IMR-90 (cell line): Measurements from ENCODE around the gene PIMREG. TPM values are rescaled to one million over a fixed set of nuclear protein-coding genes. Genes with fewer than 3 reads are reported as not detected.

Experiments used
- BHLHE40 ChIP-seq: fragments of 150-350 bp; IDR thresholded peaks from 2 replicates; pipeline ENCODE4 v1.6.1; 2016; ENCODE audit warnings: mild to moderate bottlenecking, low read depth, low read length
- CEBPB ChIP-seq: IDR thresholded peaks from 2 replicates; pipeline ENCODE4 v1.6.1; 2012; ENCODE audit warnings: low read depth, low read length, improper control_type of control experiment
- POLR2A ChIP-seq: IDR thresholded peaks from 2 replicates; pipeline ENCODE4 v1.6.1; 2012; ENCODE audit warnings: mild to moderate bottlenecking, low read depth, low read length
- RCOR1 ChIP-seq: IDR thresholded peaks from 2 replicates; pipeline ENCODE4 v1.6.1; 2012; ENCODE audit warnings: mild to moderate bottlenecking, low read length, improper control_type of control experiment; ENCODE audit not compliant: insufficient replicate concordance
- RFX5 ChIP-seq: IDR thresholded peaks from 2 replicates; pipeline ENCODE4 v1.8.0; 2012; ENCODE audit warnings: low read depth, mild to moderate bottlenecking, low read length, moderate library complexity
- SMC3 ChIP-seq: fragments of 150-350 bp; IDR thresholded peaks from 2 replicates; pipeline ENCODE4 v1.6.1; 2016; ENCODE audit warnings: low read depth, mild to moderate bottlenecking, antibody characterized with exemption, low read length, moderate library complexity
- USF2 ChIP-seq: fragments of 150-350 bp; IDR thresholded peaks from 2 replicates; pipeline ENCODE4 v1.6.1; 2017; ENCODE audit warnings: mild to moderate bottlenecking, antibody characterized with exemption, low read length, low read depth
- polyA plus RNA-seq, 3 experiments: library from polyadenylated mRNA; depleted of rRNA; stranded (reverse); fragments of >200 nt; gene quantifications; 2 replicates each; pipeline ENCODE4 v1.2.3, GENCODE V29; 2012; ENCODE audit warnings: low replicate concordance in 1 of 3
- total RNA-seq: library from RNA; depleted of rRNA; stranded (reverse); fragments of >200 nt; gene quantifications from 2 replicates; pipeline ENCODE4 v1.2.3, GENCODE V29; 2012

PIMREG gene
- total and polyA plus RNA-seq, 2 of the 4 experiments (the other 2 are of a cell fraction) = 21.5 to 25.9 TPM

GRCh38 chr17:6472517-6472916 is 28.3 kb downstream of the PIMREG start (continued):
- TF ChIP-seq SMC3 (no peak), CEBPB (no peak), POLR2A (no peak), USF2 (no peak), RFX5 (no peak), BHLHE40 (no peak), RCOR1 (no peak)
